H1 (cell line): ENCODE measurements around the gene NR2F2. TPM values are rescaled to one million over a fixed set of nuclear protein-coding genes. Genes with fewer than 3 reads are reported as not detected.

ENCODE experiments used
- RNF2 ChIP-seq: fragments of 200-900, 300-1000 bp; sonication (generic); IDR thresholded peaks from 2 replicates; pipeline ENCODE4 v1.7.1; 2016; ENCODE audit warnings: borderline replicate concordance, low read depth, mild to moderate bottlenecking, antibody characterized with exemption, low read length; ENCODE audit not compliant: poor library complexity, severe bottlenecking; ENCODE audit errors: missing control alignments
- polyA plus RNA-seq, 7 experiments: library from polyadenylated mRNA; depleted of rRNA in 3 of 7; stranded (reverse) in 5 of 7; unstranded in 2 of 7; fragments of >200 nt in 5 of 7; fragments of 200-250 nt in 2 of 7; gene quantifications; 1 replicate in 5 of 7; 2 replicates in 1 of 7; 4 replicates in 1 of 7; pipeline versions ENCODE4 v1.2.1 to v1.2.3, GENCODE V29; 2011 to 2013; ENCODE audit warnings: missing spikeins in 2 of 7, mixed read lengths in 2 of 7
- total RNA-seq: library from RNA; stranded (reverse); fragmentation: NEBNext Ultra II Directional; extraction: Animal tissue kit (Norgen Biotek cat#: 25700); gene quantifications from 2 replicates; pipeline ENCODE4 v1.2.1, GENCODE V29; 2021

Gene NR2F2
- total and polyA plus RNA-seq, 2 of the 8 experiments (the other 6 are each of a cell fraction or from before 2014, with no cell fraction given): 0.03 TPM; not detected in 1

GRCh38 chr15:96336108-96336595 lies 5.7 kb downstream of the NR2F2 start (continued):
- TF ChIP-seq RNF2: no peak
